Putamen (tissue), 1 donor: ENCODE measurements around the gene GABRD.
"Not testable (repeated sequence)": the region's sequence is repeated elsewhere in the genome, so short reads cannot be mapped to it uniquely, and the experiment has no call there.

ENCODE experiments used
- DNase-seq: peaks from one replicate; pipeline ENCODE4 v3.0.0-alpha.2; 2016; ENCODE audit warnings: low spot score

GABRD gene, protein sequence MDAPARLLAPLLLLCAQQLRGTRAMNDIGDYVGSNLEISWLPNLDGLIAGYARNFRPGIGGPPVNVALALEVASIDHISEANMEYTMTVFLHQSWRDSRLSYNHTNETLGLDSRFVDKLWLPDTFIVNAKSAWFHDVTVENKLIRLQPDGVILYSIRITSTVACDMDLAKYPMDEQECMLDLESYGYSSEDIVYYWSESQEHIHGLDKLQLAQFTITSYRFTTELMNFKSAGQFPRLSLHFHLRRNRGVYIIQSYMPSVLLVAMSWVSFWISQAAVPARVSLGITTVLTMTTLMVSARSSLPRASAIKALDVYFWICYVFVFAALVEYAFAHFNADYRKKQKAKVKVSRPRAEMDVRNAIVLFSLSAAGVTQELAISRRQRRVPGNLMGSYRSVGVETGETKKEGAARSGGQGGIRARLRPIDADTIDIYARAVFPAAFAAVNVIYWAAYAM

DNA sequence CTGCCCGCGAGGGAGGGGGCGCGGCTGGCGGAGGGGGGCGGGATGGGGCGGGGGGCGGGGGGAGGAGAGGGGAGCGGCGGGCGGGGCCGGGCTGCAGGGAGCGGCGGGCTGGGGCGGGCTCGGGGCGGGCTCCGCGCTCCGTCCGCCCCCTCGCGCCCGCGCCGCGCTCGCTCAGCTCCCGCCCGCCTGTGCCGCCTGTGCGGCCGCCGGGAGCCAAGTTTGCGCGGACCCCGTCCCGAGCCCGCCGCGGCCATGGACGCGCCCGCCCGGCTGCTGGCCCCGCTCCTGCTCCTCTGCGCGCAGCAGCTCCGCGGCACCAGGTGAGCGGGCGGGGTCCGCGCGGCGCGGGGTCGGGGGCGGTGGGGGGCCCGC lies at the start of gene GABRD:
Gene GABRD, plus strand, starts transcription at position 174 of the 372 bp plus-strand sequence. Its CDS starts 79 bp downstream, at position 253.
- DNase-seq = no peak

DNA sequence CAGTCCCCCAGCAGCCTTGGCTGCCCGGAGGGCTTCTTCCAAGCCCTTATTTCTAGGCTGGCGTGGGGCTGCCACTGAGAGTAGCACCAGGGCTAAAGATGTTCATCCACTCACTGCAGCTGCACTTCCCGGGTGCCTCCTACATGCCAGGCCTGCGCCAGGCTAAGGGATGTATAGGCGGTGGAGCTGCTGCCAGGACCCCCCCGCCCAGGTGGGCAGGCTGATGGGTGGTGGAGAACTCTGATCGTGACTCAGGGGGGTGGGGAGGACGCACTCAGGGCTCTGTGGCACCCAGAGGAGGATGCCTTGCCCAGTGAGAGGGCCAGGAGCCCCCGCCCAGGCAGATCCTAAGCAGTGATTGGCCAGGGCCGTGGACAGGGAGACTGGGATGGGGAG lies 49.6 kb upstream of the GABRD start:
- DNase-seq = no peak

DNA sequence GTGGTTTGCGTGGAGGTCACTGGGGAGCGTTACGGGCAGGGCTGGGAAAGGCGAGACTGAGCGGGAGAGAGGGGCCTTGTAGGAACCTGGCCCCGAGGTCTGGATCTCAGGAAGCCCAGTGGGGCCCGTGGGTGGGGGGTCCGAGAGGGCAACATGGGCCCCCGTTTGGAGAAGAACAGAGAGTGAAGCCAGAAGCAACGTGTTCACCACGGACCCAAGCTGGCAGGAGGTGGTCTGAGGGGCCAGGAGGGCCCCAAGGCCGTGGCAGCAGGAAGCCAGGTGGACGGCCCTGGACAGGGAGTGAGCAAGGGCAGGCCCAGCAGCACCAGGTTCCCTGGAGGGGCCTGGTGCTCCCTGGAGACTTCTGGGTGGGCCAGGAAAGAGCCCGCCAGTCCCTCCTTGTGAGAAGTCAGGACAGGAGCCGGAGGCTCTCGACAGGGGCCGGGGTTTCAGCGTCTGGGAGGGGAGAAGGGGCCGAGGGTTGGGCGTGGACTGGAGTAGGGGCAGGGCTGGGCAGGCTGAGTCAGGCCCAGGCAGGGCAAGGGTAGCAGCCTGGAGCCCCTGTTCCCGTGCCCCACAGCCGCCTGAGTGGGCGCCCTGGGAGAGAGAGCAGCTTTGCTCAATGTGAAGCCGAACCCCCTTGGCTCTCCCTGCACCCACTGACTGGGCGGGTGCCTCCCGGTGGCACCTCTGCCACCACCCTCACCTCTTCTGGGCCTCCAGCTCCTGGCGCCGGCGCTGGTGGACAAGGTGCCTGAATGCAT lies 49.0 kb upstream of the GABRD start:
- no peak for DNase-seq

DNA sequence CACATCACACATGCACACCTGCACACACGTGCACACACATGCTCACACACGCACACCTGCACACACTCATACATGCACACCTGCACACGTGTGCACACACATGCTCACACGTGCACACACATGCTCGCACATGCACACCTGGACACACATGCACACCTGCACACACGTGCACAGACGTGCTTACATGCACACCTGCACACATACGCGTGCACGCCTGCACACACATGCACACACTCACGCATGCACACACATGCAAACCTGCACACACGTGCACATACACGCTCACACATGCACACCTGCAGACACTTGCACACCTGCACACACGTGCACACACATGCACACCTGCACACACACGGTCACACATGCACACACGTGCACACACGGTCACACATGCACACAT lies 48.1 kb upstream of the GABRD start:
- no peak for DNase-seq

DNA sequence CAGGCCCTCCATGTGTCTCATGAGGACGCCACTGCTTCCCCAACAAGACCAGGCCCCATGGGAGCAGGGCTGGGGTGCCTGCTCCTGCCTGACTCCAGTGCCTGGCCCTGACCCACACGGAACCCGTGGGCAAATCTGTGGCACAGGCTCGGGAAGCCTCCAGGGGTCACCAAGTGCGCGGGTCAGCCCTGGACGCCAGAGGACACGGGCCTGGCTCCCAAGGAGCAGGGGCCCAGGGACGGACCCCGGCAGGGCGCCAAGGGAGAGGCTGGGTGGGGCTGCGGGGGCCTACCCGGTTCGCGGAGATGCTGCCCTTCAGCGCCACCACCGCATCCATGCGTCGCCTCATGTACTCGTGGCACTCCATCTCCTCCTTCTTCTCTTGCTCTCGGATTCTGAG lies 47.5 kb upstream of the GABRD start:
- no peak for DNase-seq

DNA sequence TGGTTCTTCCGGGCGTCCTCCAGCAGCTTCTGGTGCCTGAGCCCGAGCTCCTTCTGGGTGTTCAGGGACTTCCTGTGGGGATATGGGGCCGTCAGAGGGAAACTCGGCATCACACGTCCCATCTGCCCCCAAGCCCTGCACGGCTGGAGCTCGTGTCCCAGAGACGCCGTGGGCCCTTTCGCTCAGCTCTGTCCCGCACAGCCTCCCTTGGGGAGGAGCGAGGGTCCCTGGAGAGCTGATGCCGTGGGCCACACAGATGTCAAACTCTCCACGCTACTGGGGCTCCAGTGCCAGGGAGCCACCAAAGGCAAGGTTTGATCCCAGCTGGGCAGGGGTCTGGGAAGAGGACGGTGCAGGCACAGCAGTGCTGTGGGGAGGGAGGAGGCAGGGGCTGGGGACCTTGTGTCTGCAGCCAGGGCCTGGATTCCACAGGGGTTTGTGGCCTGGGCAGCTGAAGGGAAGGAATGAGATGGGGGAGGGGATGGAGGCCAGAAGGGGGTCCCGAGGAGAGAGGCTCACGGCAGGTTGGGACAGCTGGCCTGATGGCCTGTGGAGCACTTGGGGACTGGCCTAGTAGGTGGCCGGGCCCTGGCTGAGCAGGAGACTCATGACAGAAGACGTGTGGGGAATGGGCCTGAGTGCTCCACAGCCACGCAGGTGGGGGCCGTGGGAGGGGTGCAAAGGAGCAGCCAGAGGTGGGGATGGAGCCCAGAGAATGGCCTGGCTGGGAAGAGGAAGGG lies 46.0 kb upstream of the GABRD start:
- no peak for DNase-seq

DNA sequence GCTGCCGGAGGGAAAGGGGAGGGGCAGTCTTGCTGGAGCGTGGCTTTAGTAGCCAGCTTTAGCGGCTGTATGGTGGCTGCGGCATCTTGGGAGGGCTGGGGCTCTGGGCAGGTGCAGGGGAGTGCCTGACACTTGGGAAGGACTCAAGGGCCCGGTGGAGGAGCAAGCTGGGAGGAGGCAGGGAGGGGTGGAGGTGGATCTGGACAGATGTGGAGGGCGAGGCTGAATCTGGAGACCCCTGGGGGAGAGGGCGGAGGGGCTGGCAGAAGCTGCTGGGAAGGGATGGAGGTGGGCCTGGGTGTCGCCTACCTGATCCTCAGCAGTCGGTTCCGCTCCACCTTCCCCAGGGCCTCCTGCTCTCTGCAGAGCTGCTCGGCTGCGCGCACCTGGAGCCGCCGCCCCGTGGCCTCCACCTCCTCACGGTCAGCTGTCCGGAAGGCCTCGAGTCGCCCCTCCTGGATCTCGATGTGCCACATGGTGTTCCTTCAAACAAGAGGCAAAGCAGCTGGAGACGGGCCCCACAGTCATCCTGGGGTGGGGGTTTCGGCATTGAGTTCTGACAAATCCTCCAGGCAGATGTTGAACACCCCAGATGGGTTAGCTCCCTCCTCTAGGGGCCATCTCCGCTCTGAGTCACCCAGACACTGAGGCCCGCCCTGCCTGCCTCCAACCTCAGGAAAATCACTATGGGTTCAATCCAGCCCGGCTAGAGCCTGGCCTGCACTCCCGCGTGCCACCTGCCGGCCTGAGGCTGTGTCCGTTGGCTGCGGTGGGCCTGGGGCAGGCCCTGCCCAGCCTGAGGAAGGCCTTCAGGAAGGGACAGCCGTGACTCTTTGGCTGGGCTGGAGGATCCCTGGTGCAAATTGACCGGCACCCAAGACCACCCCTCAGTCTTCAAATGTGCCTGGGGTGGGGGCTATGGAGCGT lies 45.2 kb upstream of the GABRD start:
- DNase-seq = no peak

DNA sequence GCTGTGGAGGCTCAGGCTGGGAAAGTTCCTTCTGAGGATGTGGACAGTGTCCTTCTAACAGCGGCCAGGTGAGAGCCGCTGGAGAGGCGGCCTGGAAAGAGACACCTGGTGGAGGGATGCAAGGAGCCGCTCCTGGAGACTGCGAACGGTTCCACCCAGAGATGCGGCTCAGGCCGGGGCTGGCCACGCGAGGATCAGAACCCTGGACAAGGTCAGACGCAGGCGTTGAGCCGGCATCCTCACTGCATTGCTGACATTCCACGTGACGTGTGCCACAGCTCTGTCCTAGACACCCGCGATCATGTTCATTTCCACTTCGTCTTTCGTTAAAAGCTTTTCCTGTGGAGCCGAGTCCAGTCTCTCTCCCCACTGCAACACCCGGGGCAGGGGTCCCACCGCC lies 44.3 kb upstream of the GABRD start:
- no peak for DNase-seq

DNA sequence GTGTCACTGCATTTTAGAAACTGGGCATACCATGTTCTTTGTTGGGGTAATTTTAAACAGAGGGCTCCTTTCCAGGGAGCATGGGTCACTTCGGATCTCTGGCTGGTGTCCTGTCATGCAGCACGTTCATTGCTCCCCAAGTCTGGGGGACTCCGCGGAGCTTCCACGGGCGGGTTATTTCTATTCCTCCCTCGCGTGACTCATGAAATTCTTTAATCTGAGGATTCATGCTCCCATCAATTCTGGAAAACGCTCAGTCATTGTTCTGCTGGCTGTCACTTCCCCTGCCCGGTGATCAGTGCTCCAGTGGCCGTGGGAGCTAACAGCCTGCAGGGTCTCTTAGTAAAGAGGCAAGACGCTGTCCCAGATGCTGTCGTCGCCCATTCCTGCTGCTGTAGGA lies 43.6 kb upstream of the GABRD start:
- no peak for DNase-seq

DNA sequence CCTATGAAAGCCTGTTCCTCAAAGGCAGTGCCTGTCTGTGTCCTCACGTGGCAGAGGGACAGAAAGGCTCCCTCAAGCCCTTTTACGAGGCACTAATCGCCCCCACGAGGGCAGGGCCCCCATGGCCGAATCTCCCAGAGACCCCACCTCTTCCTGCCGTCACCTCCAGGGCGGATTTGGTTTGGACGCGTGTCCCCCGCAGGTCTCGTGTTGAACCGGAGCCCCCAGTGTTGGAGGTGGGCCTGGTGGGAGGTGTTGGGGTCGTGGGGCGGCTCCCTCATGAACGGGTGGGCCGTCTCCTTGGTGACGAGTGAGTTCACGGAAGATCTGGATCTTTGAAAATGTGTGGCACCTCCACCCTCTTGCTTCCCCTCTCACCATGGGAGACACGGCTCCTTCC lies 43.1 kb upstream of the GABRD start:
- no peak for DNase-seq

DNA sequence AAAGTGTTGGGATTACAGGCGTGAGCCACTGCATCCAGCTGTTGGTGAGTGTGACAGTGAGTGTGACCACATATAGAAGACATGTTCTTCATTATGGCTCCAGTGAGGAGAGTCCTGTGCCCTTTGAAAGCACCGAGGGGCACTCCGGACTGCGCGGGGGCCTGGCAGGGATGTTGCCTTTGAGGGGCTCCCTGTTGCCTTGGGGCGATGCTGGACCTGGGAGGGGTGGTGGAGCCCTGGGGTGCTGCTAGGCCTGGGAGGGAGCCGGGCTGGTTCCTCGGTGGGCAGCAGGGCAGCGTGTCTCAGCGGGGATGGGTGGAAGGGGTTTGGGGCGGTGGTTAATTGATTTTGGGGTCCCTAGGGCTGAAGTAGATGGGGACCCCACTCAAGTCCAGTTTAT lies 41.0 kb upstream of the GABRD start:
- no peak for DNase-seq

DNA sequence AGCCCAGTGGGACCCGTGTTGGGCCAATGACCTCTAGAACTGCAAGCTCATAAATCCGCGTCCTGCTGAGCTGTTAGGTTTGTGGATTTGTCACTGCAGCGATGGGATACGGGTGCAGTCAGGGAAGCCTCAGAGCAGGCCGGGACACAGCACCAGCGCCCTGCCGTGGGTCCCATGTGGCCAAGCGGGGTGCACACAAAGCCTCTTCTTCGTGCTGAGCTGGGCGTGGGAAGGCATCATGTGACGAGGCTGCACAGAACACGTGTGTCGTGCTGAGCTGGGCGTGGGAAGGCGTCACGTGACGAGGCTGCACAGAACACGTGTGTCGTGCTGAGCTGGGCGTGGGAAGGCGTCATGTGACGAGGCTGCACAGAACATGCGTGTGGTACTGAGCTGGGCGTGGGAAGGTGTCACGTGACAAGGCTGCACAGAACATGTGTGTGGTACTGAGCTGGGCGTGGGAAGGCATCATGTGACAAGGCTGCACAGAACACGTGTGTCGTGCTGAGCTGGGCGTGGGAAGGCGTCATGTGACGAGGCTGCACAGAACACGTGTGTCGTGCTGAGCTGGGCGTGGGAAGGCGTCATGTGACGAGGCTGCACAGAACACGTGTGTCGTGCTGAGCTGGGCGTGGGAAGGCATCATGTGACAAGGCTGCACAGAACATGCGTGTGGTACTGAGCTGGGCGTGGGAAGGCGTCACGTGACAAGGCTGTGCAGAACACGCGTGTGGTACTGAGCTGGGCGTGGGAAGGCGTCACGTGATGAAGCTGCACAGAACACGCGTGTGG lies 40.3 kb upstream of the GABRD start:
- DNase-seq = not testable (repeated sequence)

DNA sequence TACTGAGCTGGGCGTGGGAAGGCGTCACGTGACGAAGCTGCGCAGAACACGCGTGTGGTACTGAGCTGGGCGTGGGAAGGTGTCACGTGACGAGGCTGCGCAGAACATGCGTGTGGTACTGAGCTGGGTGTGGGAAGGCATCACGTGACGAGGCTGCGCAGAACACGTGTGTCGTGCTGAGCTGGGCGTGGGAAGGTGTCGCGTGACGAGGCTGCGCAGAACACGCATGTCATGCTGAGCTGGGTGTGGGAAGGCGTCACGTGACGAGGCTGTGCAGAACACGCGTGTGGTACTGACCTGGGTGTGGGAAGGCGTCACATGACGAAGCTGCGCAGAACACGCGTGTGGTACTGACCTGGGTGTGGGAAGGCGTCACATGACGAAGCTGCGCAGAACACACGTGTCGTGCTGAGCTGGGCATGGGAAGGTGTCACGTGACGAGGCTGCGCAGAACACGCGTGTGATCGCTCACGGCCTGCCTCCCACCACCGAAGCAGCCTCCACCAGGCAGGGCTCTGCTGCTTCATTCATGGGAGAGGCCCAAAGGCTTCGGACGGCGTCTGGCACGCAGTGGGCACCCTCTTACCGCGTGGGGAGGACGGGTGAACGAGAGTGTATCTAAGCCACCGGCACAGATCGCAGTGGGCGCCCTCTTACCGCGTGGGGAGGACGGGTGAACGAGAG lies 39.5 kb upstream of the GABRD start:
- DNase-seq = no peak

DNA sequence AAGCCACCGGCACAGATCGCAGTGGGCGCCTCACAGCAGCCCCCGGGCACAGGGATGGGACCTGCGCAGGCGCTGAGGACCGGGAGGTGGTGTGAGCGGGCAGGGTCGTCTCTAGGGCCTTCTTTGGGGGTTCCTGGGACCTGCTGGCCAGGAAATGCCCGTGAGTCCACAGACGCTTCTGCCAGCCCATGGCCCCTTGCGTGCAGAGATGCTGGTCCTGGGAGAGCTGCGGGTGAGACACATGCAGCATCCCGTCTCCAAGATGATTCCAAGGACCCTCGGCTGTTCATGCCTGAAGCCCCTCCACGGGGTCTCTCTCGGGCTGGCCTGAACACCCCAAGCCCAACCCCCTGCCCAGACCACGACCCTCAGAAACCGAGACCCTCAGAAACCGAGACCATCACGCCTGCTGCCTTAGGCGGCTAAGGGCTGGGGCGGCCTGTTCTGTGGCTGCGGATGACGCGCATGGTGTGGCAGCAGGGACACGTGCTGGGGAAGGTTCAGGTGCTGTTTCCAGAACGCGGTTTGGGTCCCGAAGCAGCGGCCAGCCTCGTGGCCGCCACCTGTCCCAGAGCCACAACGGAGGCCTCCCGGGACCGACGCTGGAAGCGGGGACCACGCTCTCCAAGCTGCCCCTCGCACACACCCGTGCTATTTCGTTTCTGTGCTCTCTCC lies 38.5 kb upstream of the GABRD start:
- DNase-seq = no peak

DNA sequence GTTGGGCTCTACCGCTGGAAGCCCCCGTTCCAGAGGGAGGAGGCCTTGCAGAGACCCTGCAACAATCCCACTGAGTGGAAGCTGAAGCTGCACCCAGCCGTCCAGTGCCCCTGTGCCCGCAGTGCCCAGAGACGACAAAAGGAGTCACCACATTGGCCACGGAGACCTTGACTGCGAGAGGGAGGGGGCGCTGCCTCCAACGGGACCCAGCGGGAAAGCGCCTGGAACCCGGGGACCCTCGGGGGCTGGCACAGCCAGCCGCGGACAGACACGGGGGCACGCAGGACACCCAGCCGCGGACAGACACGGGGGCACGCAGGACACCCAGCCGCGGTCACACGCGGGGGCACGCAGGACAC lies 38.0 kb upstream of the GABRD start:
- no peak for DNase-seq

DNA sequence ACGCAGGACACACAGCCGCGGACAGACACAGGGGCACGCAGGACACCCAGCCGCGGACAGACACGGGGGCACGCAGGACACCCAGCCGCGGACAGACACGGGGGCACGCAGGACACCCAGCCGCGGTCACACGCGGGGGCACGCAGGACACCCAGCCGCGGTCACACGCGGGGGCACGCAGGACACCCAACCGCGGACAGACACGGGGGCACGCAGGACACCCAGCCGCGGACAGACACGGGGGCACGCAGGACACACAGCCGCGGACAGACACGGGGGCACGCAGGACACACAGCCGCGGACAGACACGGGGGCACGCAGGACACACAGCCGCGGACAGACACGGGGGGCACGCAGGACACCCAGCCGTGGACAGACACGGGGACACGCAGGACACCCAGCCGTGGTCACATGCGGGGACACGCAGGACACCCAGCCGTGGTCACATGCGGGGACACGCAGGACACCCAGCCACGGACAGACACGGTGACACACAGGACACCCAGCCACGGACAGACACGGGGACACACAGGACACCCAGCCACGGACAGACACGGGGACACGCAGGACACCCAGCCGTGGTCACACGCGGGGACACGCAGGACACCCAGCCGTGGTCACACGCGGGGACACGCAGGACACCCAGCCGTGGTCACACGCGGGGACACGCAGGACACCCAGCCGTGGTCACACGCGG lies 37.4 kb upstream of the GABRD start:
- DNase-seq = not testable (repeated sequence)

DNA sequence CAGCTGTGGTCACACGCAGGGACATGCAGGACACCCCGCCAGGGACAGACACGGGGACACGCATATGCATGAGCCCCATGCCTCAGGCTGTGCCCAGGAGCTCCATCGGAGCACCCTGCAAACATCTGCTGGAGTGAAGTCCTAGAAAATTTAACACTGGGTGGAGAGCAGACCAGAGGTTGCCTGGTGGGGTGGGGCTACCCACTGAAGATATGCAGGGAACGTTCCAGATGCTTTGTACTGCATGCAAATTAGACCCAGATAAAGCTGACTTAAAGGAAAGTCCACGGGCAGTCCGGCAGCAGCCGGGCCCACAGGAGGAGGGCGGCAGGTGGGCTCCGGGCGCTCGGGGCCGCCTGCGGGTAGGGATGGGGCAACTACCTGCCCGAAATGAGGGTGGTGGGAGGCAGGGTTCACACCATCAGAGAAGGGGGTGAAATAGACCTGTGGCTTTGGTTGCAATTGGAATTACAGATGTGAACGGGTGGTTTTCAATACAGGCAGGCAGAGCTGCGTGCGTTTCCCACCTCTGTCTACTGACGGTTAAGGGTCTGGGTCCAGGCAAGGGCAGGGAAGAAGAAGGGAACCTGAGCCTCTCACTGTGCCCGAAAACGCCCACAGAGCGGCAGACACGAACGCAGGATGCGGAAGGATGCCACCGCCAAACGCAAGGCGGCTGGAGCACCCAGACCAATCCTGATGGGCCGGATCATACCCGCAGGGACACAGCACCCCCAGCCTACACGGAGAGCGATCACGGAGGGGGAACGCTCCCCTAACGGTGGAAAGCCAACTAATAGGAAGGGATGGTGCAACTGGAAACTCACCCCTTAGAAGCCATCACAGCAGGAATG lies 36.5 kb upstream of the GABRD start:
- DNase-seq = no peak

DNA sequence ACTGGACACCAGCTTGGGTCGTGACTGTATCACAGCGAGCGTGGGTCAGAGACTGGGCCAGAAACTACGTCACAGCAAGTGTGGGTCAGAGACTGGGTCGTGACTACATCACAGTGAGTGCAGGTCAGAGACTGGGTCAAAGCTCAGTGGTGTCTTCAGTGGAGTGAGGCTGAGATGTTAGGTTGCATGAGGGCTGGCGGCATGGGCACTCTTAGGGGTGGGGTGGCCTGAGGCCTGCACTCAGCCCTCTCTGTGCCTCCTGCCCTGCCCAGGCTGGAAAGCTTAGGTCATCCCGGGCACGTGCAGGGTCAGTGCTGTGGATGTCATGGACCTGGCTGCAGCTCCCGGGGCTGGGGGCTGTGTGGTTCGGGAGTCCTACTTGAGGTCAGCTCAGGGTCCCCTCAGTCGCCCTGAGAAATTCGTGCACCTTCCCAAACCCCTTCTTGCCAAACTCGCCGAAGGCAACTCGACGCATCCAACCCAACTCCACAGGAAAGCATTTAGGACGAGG lies 34.5 kb upstream of the GABRD start:
- no peak for DNase-seq
